A549 (cell line): ENCODE results near the gene LIMD2.

ENCODE experiments used
- ATOH8 ChIP-seq: fragments of 250-450 bp; sonication (Bioruptor Pico); IDR thresholded peaks from 2 replicates; pipeline ENCODE4 v1.5.0; 2020; ENCODE audit warnings: low read depth, mild to moderate bottlenecking, moderate library complexity
- CBX8 ChIP-seq: fragments of 200-600 bp; sonication (generic); IDR thresholded peaks from 2 replicates; pipeline ENCODE4 v1.6.1; 2016
- CHD2 ChIP-seq: fragments of 150-350 bp; IDR thresholded peaks from 2 replicates; pipeline ENCODE4 v1.6.1; 2014; ENCODE audit warnings: low read length; ENCODE audit not compliant: partially characterized antibody
- EP300 ChIP-seq, 2 experiments: fragments of >200 bp; sonication (Bioruptor Twin); formaldehyde crosslinking; IDR thresholded peaks; 2 replicates in 1 of 2; 3 replicates in 1 of 2; pipeline ENCODE4 v1.6.1; 2016 to 2017
- FOSL2 ChIP-seq, 2 experiments: fragments of 450-650 bp in 1 of 2; fragments of >200 bp in 1 of 2; sonication (Bioruptor Twin) in 1 of 2; formaldehyde crosslinking; IDR thresholded peaks; 2 replicates each; pipeline versions ENCODE4 v1.5.0 to v1.6.1; 2016 to 2020; ENCODE audit warnings: mild to moderate bottlenecking in 1 of 2, moderate library complexity in 1 of 2
- JUN ChIP-seq, 2 experiments: fragments of >200 bp; sonication (Bioruptor Twin); formaldehyde crosslinking; IDR thresholded peaks; 2 replicates in 1 of 2; 3 replicates in 1 of 2; pipeline ENCODE4 v1.6.1; 2016 to 2017
- MAX ChIP-seq: IDR thresholded peaks from 2 replicates; pipeline ENCODE4 v1.6.1; 2012
- NPAS2 ChIP-seq: fragments of 250-450 bp; sonication (Bioruptor Pico); IDR thresholded peaks from 2 replicates; pipeline ENCODE4 v1.8.0; 2022; ENCODE audit warnings: mild to moderate bottlenecking, moderate library complexity, borderline replicate concordance
- PBX3 ChIP-seq: IDR thresholded peaks from 2 replicates; pipeline ENCODE4 v1.6.1; 2012
- POLR2A ChIP-seq: IDR thresholded peaks from 2 replicates; pipeline ENCODE4 v1.6.1; 2012; ENCODE audit warnings: mild to moderate bottlenecking, low read length
- POLR2AphosphoS2 ChIP-seq: conservative IDR thresholded peaks from 2 replicates; pipeline ENCODE4 v1.6.1; 2012; ENCODE audit warnings: low read length, improper control_type of control experiment, inconsistent platforms
- RAD21 ChIP-seq, 2 experiments: fragments of >200 bp in 1 of 2; sonication (Bioruptor Twin) in 1 of 2; formaldehyde crosslinking in 1 of 2; IDR thresholded peaks in 1 of 2; conservative IDR thresholded peaks in 1 of 2; 2 replicates in 1 of 2; 3 replicates in 1 of 2; pipeline ENCODE4 v1.6.1; 2012 to 2018; ENCODE audit warnings: inconsistent platforms in 1 of 2
- REST ChIP-seq: fragments of 200-600 bp; sonication (generic); IDR thresholded peaks from 2 replicates; pipeline ENCODE4 v1.6.1; 2016; ENCODE audit warnings: antibody characterized with exemption, mild to moderate bottlenecking, moderate library complexity
- TF ChIP-seq, protein P1 (sequence below): fragments of >200 bp; sonication (Bioruptor Twin); formaldehyde crosslinking; IDR thresholded peaks from 3 replicates; pipeline ENCODE4 v1.5.1; 2016

DNA sequence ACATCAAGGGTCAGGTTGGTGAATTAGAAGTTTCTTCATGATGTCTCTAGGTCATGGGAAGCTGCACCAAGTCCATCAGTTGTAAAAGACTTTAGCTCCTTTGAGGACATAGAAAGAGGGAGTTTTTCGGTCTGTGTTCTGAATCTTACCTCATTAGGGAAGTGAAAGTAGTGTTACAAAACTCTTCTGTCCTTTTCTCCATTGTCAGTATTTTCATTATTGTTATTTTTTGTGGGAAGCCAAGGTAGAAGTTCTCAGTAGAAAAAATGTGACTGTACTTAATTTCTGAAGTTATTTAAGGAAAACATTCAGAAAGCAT, 53.5 kb downstream of the LIMD2 start:
- TF ChIP-seq, protein P1, sequence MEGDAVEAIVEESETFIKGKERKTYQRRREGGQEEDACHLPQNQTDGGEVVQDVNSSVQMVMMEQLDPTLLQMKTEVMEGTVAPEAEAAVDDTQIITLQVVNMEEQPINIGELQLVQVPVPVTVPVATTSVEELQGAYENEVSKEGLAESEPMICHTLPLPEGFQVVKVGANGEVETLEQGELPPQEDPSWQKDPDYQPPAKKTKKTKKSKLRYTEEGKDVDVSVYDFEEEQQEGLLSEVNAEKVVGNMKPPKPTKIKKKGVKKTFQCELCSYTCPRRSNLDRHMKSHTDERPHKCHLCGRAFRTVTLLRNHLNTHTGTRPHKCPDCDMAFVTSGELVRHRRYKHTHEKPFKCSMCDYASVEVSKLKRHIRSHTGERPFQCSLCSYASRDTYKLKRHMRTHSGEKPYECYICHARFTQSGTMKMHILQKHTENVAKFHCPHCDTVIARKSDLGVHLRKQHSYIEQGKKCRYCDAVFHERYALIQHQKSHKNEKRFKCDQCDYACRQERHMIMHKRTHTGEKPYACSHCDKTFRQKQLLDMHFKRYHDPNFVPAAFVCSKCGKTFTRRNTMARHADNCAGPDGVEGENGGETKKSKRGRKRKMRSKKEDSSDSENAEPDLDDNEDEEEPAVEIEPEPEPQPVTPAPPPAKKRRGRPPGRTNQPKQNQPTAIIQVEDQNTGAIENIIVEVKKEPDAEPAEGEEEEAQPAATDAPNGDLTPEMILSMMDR = no peak
- no peak for TF ChIP-seq MAX
- TF ChIP-seq RAD21 (conservative IDR thresholded peaks at IDR 0.05 in 1 of 2, IDR thresholded peaks at IDR 0.05 in 1 of 2) = no peak
- TF ChIP-seq ATOH8 (CRISPR knock-in tag) = no peak
- no peak for TF ChIP-seq FOSL2 (IDR thresholded peaks at IDR 0.05)
- TF ChIP-seq FOSL2 (CRISPR knock-in tag; IDR thresholded peaks at IDR 0.05) = no peak
- no peak for TF ChIP-seq NPAS2 (CRISPR knock-in tag)
- no peak for TF ChIP-seq PBX3
- no peak for TF ChIP-seq POLR2A
- no peak for TF ChIP-seq CBX8
- TF ChIP-seq REST = no peak
- no peak for TF ChIP-seq JUN (IDR thresholded peaks at IDR 0.05)
- no peak for TF ChIP-seq EP300 (IDR thresholded peaks at IDR 0.05)
- no peak for TF ChIP-seq CHD2
- TF ChIP-seq POLR2AphosphoS2 = no peak
